WI38 (cell line): ENCODE data around the gene CLASP1.

Experiments
- H3K4me3 ChIP-seq: 2 replicates; pipeline ENCODE4 v1.5.1; 2011; ENCODE audit warnings: low read depth, mild to moderate bottlenecking, control low read depth, low read length
- CTCF ChIP-seq: IDR thresholded peaks from 2 replicates; pipeline ENCODE4 v1.5.1; 2012; ENCODE audit warnings: low read depth, mild to moderate bottlenecking, control low read depth, low read length

Gene CLASP1

GRCh38 chr2:121501031-121501430 is 148.2 kb downstream of the CLASP1 start:
- TF ChIP-seq CTCF = no peak
- H3K4me3 ChIP-seq = no peak overlapping the region

GRCh38 chr2:121498731-121499130 is 150.5 kb downstream of the CLASP1 start:
- TF ChIP-seq CTCF = no peak
- H3K4me3 ChIP-seq = no peak overlapping the region

GRCh38 chr2:121492409-121492808 is 156.9 kb downstream of the CLASP1 start:
- TF ChIP-seq CTCF = no peak
- H3K4me3 ChIP-seq = no peak overlapping the region

GRCh38 chr2:121491518-121491917 is 157.7 kb downstream of the CLASP1 start:
- no peak for TF ChIP-seq CTCF
- H3K4me3 ChIP-seq = no peak overlapping the region

GRCh38 chr2:121490584-121491133 is 158.6 kb downstream of the CLASP1 start:
- TF ChIP-seq CTCF = no peak
- no peak overlapping the region for H3K4me3 ChIP-seq

- TF ChIP-seq CTCF = no peak
- no peak overlapping the region for H3K4me3 ChIP-seq
Measured at GRCh38 chr2:121489911-121490583, 159.2 kb downstream of the CLASP1 start.

GRCh38 chr2:121489284-121489683 is 160.0 kb downstream of the CLASP1 start:
- no peak for TF ChIP-seq CTCF
- no peak overlapping the region for H3K4me3 ChIP-seq
